HG03097 (cell line): ENCODE results near the gene CYP1A1.

ENCODE experiments used
- ATAC-seq: cut with Tn5 transposase; IDR thresholded peaks from one replicate; pipeline ENCODE4 v1.9.1; 2021; ENCODE audit not compliant: unreplicated experiment, low FRiP score

The CYP1A1 gene

GRCh38 chr15:74696398-74696729 is 29.0 kb downstream of the CYP1A1 start:
- ATAC-seq: no peak

DNA sequence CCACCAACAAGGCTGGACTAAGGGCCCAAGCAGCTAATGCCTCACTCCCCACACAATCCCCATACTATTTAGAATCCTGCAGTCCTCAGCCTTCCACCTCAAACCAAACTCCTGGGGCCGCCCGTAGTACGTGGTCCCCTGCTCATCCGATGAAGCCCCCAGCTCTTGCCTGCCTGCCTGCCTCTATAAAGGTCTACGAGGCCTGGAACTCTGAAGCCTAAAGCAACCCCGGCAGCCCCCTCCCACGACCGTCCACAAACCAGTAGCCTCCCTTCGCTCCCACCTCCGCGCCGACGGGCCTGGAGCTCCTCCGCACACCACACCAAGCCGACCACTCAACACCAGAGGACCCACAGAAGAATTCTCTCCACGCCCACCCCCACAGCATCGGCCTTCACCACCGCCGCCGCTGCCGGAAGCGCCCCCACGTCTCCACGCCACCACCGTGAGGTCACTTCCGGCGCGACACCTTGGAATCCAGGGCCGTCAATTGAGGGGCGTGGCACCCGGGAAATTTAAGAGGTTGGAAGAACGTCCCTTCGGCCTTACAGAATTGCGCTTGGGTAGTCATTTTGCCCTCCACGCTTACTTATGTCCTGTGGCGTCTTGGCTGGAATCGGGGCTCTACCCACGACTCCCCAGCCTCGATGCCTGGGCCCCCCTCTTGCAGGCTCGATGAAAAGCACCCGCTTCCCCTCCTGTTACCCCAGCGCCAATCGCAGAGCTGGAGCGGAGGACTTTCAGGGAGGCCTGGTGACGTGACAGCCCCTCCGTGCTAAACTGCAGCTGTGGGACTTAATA is 29.5 kb downstream of the CYP1A1 start, which contains the start of gene EDC3:
TSS of gene EDC3 (minus strand) at position 428 of the 801 bp plus-strand sequence. CDS start 20,900 bp downstream, outside the sequence.
- peak; percentile 83 for ATAC-seq

DNA sequence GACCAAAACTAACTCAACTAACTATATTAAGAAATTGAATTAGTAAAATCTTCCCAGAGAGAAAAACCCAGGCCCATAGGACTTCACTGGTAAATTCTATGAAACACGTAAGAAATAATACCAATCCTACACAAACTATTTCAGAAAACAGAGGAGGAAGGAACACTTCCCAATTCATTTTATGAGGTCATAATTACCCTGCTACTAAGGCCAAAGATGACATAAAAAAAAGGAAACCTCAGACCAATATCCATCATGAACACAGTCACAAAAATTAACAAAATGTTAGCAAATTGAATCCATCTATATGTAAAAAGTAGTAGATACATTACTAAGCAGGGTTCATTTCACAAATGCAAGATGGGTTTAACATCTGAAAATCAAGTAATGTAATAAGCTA is 33.0 kb downstream of the CYP1A1 start:
- ATAC-seq: no peak

DNA sequence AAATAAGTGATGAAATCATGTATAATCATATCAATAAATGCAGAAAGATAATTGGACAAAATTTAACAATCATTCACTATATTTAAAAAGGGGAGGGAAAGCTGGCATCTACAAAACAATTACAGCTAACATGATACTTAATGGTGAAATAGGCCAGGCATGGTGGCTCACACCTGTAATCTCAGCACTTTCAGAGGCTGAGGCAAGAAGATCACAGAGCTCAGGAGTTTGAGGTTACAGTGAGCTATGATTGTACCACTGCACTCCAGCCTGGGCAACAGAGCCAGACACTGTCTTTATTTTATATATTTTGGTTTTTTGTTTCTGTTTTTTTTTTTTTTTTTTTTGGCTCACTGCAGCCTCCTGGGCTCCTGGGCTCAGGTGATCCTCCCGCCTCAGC is 41.6 kb downstream of the CYP1A1 start:
- no peak for ATAC-seq

DNA sequence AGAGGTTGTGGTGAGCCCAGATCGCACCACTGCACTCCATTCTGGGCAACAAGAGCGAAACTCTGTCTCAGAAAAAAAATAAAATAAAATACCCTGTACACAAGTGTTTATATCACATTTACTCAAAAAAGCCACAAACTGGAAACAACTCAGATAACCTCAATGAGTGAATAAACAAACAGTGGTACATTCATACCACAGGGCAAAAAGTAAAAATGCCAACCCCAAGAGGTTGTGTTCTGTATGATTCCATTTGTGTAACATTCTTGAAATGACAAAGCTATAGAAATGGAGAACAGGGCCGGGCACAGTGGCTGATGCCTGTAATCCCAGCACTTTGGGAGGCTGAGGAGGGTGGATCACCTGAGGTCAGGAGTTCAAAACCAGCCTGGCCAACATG is 42.4 kb downstream of the CYP1A1 start:
- ATAC-seq: no peak

DNA sequence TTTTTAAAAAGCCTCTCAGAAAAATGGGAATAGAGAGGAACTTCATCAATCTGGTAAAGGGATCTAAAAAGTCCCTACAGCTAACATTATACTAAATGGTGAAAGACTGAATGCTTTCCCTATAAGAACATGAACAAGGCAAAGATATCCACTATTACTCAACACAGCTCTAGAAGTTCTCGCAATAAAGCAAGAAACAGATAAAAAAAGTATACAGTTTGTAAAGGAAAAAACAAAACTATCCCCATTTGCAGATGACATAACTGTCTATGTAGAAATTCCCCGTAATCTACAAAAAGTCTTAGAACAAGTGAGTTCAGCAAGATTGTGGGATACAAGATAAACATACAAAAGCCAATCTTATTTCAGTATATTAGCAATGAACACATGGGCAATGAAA is 44.9 kb downstream of the CYP1A1 start:
- ATAC-seq: no peak

- ATAC-seq: no peak
Measured at GRCh38 chr15:74676801-74677200, 48.5 kb downstream of the CYP1A1 start.

DNA sequence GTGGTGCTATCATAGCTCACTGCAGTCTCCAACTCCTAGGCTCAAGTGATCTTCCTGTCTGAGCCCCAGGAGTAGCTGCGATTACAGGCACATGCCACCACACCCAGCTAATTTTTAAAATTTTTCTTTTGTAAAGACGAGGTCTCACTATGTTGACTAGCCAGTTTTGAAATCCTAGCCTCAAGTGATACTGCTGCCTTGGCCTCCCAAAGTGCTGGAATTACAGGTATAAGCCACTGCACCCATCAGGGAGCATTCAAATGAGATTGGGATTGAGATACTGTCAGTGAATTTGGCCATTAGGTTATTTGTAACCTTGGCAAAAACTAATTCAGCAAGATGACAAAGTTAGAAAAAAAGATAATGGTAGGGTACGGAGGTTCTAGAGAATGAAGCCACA is 51.2 kb downstream of the CYP1A1 start:
- no peak for ATAC-seq

- ATAC-seq: no peak
Measured at GRCh38 chr15:74669627-74670026, 55.7 kb downstream of the CYP1A1 start.
